Left ventricle myocardium inferior (tissue), 1 donor: Measurements from ENCODE around the gene ASTN2. TPM values are rescaled to one million over a fixed set of nuclear protein-coding genes. Genes with fewer than 3 reads are reported as not detected.

Experiments used
- DNase-seq: peaks from one replicate; pipeline ENCODE4 v3.0.0-alpha.2; 2020
- H3K27ac ChIP-seq: fragments of 200-600 bp; replicated peaks from 2 replicates; pipeline ENCODE4 v1.8.0; 2021
- H3K27me3 ChIP-seq: fragments of 200-600 bp; 2 replicates; pipeline ENCODE4 v1.8.0; 2021; ENCODE audit warnings: low read depth
- H3K36me3 ChIP-seq: fragments of 200-600 bp; 2 replicates; pipeline ENCODE4 v1.8.0; 2021
- H3K4me1 ChIP-seq: fragments of 200-600 bp; 2 replicates; pipeline ENCODE4 v1.8.0; 2021
- H3K4me3 ChIP-seq: fragments of 200-600 bp; 2 replicates; pipeline ENCODE4 v1.8.0; 2021; ENCODE audit warnings: mild to moderate bottlenecking, moderate library complexity
- H3K9me3 ChIP-seq: fragments of 200-600 bp; replicated peaks from 2 replicates; pipeline ENCODE4 v1.8.0; 2021
- CTCF ChIP-seq: fragments of 200-600 bp; IDR thresholded peaks from 2 replicates; pipeline ENCODE4 v1.8.0; 2021; ENCODE audit warnings: antibody characterized with exemption, mild to moderate bottlenecking, borderline replicate concordance
- intact Hi-C: fragments of 100-400 bp; cut with micrococcal nuclease; formaldehyde crosslinking; loops from one replicate; pipeline ENCODE4 v1.11.0; 2022
- total RNA-seq: library from RNA; stranded (reverse); fragmentation: NEBNext Ultra II Directional; extraction: Animal tissue kit (Norgen Biotek cat#: 25700); gene quantifications from one replicate; pipeline ENCODE4 v1.2.1, GENCODE V29; 2021
- donor health status: DM: no; HTN: yes; CAD: no; lungs with severe emphysema.

The ASTN2 gene
- total RNA-seq, 1 donor from 2014 or later = 6.1 TPM

GRCh38 chr9:116499986-116500871 lies 914.6 kb downstream of the ASTN2 start:
- Histone ChIP-seq H3K9me3 (no peaks in the 10 kb centered on the region), H3K4me3 (no peak overlapping the region), H3K27ac (no peak overlapping the region), H3K27me3 (no peaks in the 10 kb centered on the region), H3K4me1 (peaks cover 8% of the 10 kb centered on the region), H3K36me3 (no peaks in the 10 kb centered on the region)
- TF ChIP-seq CTCF = no peak
- intact Hi-C loops = no loop called here
- no peak for DNase-seq

GRCh38 chr9:116499434-116499833 lies 915.4 kb downstream of the ASTN2 start:
- no peaks in the 10 kb centered on the region for H3K9me3 ChIP-seq

GRCh38 chr9:116497095-116497890 lies 917.6 kb downstream of the ASTN2 start:
- Histone ChIP-seq H3K4me1 (peaks cover 8% of the 10 kb centered on the region), H3K27ac (no peak overlapping the region), H3K4me3 (no peak overlapping the region), H3K9me3 (no peaks in the 10 kb centered on the region), H3K36me3 (no peaks in the 10 kb centered on the region), H3K27me3 (no peaks in the 10 kb centered on the region)
- intact Hi-C loops = no loop called here
- DNase-seq = no peak
- TF ChIP-seq CTCF = no peak

More at GRCh38 chr9:116499434-116499833, 915.4 kb downstream of the ASTN2 start:
- TF ChIP-seq CTCF = no peak
- Histone ChIP-seq H3K4me1 (peaks cover 8% of the 10 kb centered on the region), H3K36me3 (no peaks in the 10 kb centered on the region), H3K27me3 (no peaks in the 10 kb centered on the region), H3K4me3 (no peak overlapping the region), H3K27ac (no peak overlapping the region)
- intact Hi-C loops = no loop called here
- DNase-seq = no peak

GRCh38 chr9:116496167-116496566 lies 918.7 kb downstream of the ASTN2 start:
- no peak overlapping the region for H3K27ac ChIP-seq
- no peak for TF ChIP-seq CTCF
- DNase-seq = no peak
- peaks cover 8% of the 10 kb centered on the region for H3K4me1 ChIP-seq
- no peaks in the 10 kb centered on the region for H3K9me3 ChIP-seq
- no peak overlapping the region for H3K4me3 ChIP-seq
- no peaks in the 10 kb centered on the region for H3K36me3 ChIP-seq
- intact Hi-C loops = no loop called here
- H3K27me3 ChIP-seq = no peaks in the 10 kb centered on the region

GRCh38 chr9:116495725-116496124 lies 919.1 kb downstream of the ASTN2 start:
- no peak for TF ChIP-seq CTCF
- intact Hi-C loops = no loop called here
- no peak overlapping the region for H3K4me3 ChIP-seq
- no peaks in the 10 kb centered on the region for H3K27me3 ChIP-seq
- H3K4me1 ChIP-seq = peaks cover 8% of the 10 kb centered on the region
- no peaks in the 10 kb centered on the region for H3K9me3 ChIP-seq
- H3K36me3 ChIP-seq = no peaks in the 10 kb centered on the region
- DNase-seq = no peak
- no peak overlapping the region for H3K27ac ChIP-seq
